ENCODE results near the gene SRBD1.
"Not testable (repeated sequence)": the region's sequence is repeated elsewhere in the genome, so short reads cannot be mapped to it uniquely, and the experiment has no call there.

Gene SRBD1

DNA sequence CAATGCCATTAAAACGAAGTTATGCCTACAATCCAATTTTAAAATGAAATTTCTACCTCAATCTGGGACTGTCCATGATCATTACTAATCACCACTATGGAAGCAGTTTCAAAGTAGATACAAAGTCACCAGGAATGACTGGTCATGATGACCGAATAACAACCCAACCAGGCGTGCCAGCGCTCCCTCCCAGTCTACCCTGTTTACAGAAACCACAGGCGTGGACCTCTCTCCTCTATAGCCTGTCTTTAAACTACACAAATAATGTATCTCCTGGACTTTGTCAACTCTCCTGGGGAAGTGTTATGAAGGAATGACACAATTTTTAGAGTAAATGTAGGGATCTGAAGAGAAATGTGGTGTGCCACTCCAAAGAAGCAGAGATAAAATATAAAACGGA, 150.2 kb downstream of the SRBD1 start:
- DNase-seq = no peak

DNA sequence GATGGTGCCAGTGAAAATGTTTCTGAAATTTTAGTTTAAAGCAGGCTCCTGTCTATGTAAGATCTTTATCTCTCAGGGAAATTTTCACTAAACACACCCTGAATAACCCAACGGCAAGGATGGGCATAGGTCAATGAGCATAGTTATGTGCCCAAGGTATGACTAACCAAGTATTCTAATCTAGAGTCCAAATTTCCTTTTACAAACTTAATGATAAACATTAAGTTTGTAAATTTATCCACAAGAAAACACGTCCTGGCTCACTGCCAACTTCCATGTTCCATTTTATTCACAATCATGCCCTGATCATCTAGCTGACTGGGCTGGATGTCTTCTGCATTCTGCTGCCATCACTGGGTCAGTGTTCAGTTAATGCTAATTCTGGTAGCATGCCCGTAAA, 151.2 kb downstream of the SRBD1 start:
- no peak for DNase-seq

DNA sequence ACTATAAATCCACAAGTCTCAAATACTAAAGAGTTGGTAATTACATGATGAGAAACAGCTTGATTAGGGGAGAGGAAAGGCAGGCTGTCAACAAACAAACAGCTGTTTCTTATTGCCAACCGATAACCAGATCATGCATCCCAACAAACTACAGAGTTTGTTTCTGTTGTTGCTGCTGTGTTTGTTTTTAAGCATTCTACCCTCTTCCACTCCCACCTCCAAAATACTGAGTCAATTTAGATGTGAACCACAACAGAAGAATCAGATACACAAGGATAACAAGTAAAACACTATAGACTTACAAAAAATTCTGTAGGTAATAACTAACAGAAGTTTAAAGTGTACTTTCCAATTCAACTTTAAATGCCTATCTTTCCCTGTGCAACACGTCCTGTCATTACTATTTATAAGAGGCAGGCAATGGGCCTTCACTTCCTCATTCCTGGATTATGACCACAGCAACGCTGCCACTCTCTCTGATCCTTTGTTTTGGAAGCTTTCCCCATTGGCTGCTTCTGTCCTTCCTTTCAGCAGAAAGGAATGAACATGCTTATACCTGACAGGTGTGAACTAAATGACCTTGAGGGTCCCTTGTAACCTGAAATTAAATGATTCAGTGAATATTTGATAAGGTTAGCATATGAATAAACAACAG, 152.0 kb downstream of the SRBD1 start:
- no peak for DNase-seq

DNA sequence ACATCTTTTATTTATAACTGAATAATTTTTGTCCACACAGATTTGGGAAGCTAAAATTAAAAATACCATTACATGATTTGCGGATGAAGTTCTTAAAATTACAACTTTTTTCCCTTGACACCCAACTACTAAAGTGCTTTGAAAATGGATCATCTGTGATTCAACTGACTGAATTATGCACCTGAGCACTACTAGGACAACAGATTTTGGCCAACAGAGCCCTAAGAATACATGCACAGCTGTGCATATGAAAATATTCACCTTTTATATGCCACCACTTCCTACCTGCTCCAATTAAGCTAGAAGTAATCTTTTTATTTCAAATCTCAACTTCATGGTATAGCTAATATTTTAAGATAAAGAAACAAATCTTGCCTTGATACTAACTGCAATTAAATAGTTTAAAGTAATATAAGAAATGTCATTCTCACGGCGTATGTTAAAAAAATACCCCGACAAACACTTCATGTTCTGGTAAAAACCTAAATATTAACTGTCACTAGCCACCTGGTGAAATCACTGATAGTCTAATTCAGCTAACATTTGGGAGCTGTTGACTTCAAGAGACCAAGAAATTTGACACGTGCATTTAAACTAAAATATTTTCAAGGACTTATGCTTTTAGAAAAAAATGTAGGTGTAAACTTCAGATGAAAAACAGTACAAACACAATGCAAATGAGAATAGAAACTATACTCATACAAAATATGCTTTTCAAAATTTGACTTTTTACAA, 153.7 kb downstream of the SRBD1 start:
- DNase-seq = no peak

DNA sequence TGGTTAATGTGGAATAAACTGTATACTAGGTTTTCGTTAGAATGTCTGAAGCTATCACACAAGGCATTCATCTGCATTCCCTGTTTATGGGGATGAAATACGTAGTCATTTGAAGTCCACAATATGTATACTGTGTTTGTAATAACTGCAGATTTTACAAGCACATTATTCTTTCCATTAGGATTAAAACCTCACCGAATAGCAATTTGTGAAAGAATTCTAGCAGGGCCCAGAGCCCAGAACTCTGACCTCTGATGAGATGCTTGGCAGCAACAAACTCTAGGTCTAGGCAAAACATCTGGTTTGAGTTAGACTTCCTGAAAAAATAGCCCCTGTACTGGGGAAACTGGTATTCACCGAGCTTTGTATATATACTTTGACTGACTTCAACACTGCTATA, 158.2 kb downstream of the SRBD1 start:
- no peak for DNase-seq

DNA sequence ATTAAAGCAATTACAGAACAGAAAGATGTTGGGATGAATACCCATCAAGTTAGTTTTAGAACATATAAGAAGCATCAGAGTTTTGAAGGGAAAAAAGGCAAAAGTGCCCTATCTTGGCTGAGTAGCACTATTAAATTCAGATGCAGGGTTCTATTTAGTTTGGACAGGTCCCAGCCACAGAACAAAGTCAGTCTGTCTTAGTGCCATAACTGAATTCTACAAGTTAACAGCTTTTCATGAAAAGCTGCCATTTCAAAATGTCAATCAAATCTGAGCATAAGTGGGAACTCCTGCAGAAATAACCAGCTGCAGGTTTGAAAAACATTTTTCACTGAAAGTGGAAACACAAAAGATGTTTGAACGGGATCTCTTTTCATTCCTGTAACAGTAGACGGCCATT, 160.4 kb downstream of the SRBD1 start:
- no peak for DNase-seq

DNA sequence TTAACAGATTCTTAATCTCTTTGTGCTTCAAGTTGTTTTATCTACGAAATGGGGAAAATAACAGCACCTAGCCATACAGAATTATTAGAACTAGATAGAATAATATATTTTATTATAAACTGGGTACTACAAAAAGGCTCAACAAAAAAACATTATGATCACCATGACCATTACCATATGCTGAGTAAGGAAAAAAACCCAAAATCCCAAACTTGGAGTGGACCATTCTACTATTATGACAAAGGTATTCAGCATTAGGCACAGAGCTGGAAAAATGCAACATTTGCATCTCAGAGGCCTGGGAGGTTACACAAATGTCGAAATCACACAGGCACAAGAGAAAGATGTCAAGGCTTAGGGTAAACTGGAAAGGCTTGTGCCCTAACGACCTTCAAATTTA, 162.8 kb downstream of the SRBD1 start:
- no peak for DNase-seq

DNA sequence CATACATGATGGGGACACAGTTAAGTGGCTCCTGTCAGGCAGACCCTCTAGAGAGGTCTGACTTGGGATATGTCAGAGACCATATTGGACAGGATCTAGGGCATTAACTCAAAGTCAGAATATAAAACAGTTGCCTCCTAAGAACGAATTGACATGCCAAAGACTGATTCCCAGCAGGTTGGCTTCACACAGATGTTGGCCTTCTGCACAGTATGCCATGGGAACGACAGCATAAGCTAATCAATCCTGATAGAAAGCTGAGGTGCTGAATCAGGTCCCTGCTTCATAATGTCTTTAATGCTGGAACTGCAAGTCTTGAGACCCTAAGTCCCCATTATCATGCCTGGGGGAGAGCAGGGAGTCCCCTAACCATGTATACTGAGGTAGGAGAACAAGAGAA, 165.1 kb downstream of the SRBD1 start:
- DNase-seq = no peak

DNA sequence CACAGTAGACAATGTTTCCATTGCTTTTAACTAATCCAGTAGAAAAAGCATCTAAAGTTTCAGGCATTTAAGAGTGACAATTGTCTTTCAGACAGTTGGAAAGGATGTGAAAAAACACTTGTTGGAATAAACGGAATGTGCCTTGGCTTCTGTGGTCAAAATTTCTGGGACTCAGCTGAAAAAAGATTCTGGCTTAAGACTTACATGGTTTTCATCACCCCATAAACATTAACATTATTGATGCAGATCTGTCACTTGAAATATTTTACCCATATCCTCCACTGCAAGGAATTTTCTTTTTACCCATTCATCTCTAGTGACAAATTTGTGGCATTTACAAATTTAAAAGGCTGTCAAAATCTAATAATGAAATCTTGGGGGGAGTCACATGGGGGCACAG, 166.0 kb downstream of the SRBD1 start:
- no peak for DNase-seq

DNA sequence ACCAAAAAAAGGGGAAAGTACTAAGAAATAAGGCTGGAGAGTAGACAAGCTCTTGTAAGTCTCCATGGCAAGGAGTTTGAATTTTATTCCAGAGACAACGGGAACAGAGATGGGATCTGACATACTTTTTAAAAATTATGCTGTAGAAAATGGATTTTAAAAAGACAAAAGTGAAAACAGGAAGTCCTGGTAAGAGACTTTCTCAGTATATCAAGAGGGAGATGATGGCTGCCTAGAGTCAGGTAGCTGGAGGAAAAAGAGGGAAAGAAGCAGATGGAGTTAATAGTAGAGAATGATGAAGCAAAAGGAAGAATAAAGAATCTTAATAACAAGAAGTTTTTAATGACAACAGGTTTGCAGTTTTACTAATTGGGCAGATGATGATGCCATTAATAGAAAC, 168.1 kb downstream of the SRBD1 start:
- DNase-seq = no peak

DNA sequence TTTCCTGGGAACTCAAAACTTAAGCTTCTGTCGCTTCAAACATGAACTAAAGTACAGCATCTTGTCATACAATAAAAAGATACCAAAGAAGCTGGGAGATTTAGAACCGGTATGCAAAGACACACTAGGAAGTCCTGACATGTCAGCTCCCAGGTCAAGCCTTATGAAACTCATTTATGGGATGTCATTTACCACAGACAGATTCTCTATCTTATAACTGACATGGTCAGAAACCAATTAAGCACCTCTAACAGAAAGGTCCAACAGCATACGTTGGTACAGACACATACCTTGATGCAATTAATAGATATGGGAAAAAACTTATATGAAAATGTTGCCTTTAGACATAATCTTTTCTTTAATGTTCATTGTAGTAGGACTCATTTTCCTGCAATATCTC, 169.0 kb downstream of the SRBD1 start:
- no peak for DNase-seq

DNA sequence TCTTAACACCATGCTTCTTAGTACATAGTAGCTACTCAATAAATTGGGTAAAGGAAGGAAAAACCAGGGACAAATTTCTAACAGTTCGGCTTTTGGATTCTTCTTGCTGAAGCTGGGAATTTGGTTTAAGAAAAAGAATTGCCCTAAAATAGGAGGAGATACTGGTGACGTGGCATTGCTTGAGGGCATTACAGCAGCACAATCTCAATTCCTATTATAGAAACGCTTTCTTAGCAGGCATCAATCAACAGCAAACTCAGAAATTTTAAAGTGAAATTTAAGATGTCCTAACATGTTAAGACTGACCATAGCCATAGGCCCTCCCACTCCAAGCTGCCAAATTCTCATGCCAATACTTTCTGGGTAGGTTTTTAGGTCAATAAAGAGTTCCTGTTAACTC, 169.5 kb downstream of the SRBD1 start:
- no peak for DNase-seq

DNA sequence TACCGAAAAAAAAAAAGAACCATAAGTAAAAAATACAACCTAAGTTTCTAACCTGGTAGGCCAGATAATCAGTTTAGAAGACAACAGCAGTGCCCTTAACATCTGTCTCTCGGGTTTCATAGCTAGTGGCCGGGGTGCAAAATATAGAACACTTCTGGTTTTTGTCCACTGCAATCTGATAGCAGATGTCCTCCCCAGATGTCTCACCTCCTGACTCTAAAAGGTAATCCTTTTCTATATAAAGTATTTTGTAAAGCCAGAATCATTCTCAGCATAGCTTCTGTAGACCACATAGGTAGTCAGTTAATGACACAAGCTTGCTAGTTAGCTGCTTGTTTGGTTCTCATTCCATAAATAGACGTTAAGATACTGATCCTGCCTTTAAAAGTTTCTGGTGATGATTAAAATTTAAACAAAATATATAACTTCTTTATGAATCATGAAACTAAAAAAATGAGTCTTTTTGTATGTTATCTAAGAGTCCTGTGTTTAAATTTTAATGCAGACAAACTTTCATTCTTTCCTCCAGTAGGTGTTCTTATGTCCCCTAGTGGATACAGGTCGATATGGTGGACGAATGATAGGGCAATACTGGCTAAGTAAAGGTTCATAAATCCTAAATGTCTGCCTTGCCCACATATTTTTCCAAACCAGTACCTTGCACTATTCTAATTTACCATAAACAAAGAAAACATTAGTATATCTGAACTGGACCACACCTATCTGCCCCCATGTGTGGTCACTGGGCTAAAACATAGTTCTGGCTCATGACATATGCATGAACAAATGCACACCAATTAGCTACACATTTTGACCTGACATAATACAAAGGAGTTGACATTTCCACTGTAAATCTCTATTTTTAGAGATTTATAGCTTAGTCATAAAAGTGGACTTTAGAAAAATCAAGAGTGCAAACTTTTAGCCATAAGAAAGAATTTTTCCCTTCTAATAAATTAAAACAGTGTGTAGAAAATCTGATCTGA, 171.0 kb downstream of the SRBD1 start:
- no peak for DNase-seq

DNA sequence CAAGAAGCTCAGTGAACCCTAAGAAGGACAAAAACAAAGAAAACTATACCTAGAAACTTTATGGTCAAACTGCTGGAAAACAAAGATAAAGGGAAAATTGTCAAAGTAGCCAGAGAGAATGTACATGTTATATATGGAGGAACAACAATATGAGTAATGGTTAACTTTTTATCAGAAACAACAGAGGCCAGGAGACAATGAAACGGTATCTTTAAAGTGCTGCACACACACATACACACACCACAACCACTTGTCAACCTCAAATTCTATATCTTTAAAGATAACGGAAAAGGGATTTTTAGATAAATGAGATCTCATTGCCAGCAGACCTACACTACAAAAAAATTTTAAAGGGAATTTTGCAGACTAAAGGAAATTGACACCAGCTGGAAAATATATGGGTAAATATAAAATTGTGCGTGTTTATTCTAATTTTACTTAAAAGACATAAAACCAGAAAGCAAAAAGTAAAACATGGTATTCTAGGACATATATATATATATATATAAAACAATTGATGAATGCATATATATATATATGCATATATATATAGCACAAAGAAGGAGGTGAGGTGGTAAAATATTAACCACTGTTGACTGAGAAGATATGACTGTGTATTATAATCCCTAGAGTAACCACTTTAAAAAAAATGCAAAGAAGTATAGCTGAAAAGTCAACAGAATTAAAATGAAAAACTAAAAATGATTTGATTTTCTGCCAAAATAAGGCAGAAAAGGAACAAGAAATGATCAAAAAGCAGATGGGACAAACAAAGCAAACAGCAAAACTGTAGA, 172.0 kb downstream of the SRBD1 start:
- DNase-seq = no peak

DNA sequence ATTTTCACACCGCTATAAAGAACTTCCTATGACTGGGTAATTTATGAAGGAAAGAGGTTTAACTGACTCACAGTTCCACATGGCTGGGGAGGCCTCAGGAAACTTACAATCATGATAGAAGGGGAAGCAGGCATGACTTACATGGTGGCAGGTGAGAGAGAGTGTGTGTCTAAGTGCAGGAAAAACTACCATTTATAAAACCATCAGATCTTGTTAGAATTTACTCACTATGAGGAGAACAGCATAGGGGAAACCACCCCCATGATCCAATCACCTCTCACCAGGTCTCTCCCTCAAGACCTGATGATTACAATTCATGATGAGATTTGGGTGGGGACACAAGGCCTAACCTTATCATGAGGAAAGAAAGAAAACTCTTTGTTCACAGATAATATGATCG, 174.6 kb downstream of the SRBD1 start:
- no peak for DNase-seq

DNA sequence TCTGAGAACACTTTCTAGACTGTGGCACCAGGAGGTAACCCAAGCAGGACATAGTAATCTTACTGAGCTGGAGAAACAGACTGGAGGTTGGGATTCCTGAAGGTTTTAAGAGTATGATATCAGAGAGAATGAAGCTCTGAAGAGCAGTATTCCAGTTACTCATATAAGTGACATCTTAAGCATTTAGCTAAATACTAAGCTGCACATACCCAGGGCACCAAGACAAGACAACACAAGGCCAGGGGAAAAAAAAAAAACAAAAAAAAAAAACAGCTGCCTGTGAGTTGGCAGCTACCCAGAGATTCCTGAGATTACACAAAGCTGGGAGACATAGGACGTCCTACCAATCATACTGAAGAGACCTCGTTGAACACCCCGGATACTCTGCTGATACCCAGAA, 175.8 kb downstream of the SRBD1 start:
- DNase-seq = no peak

DNA sequence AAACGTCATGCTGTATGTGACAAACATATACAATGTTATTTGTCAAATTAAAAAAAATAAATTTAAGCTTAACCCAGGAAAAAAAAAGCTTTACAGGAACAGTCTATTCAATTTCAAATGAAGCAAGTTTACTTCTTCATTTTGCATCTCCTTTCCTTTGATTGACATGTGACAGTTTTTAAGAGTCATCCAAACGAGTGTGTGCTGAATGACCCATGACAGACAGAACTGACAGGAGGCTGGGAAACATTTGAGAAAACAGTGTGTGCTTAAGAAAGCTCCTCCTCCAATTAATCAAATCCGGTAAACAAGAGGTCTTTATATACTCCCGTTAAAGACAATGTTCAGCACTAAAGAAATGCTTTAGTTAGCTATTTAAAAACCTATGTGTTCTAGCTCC, 177.7 kb downstream of the SRBD1 start:
- DNase-seq = no peak

DNA sequence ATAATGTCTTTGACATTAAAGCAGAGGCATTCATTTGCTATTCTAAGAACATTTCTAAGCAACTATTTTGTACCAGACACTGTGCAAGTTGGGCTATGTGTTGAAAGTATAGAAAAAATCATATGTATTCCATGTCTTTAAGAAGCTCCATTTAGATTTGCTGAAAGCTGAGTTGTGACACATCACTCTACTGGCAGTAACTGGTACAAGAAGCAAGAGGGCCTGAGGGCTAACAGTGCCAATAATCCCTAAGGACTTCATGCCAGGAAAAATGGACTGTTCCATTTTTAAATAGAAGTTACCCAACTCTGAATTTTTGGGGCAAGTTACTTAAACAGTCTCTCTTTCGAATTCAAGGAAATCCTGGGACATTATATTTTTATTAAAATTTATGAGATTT, 178.7 kb downstream of the SRBD1 start:
- no peak for DNase-seq

DNA sequence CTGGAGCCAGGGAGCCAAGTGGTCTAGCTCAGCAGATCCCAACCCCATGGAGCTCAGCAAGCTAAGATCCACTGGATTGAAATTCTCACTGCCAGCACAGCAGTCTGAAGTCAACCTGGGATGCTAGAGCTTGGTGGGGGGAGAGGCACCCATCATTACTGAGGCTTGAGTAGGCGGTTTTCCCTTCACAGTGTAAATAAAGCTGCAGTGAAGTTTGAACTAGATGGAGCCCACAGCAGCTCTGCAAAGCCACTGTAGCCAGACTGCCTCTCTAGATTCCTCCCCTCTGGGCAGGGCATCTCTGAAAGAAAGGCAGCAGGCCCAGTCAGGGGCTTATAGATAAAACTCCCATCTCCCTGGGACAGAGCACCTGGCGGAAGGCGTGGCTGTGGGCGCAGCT, 185.0 kb downstream of the SRBD1 start:
- not testable (repeated sequence) for DNase-seq

DNA sequence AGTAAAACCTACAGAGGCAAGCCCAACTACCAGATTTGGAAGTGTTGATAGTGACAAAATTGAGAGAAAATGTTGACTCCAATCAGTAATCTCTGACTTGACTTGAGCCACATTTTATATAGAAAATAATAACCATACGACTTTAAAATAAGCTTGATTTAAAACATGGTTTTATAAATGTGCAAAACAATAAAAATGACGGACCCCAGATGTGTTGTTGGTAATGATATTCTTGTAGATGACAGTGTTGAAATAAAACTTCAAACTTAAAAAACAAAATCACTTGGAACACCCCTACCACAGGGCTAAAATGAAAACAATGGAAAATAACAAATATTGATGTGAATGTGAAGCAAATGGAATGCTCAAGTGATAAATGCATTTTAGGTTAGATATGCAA, 188.1 kb downstream of the SRBD1 start:
- DNase-seq = no peak

DNA sequence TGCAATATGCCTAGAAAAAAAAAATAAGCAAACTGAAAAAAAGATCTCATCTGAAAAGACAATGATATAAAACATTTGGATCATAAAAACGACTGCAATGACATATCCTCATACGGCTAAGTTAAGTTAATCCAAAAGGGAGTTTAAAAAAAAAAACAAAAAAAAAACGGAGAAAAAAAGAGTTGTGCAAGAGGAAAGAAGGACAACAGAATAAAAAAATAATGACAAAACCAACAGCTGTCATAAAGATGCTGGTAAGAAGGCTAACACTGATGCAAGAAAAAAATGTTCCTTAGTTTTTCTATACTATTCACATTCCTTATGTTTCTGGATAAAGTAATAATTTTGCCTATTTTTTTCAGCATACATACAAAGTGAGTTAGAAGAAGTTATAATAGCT, 192.5 kb downstream of the SRBD1 start:
- DNase-seq = no peak

DNA sequence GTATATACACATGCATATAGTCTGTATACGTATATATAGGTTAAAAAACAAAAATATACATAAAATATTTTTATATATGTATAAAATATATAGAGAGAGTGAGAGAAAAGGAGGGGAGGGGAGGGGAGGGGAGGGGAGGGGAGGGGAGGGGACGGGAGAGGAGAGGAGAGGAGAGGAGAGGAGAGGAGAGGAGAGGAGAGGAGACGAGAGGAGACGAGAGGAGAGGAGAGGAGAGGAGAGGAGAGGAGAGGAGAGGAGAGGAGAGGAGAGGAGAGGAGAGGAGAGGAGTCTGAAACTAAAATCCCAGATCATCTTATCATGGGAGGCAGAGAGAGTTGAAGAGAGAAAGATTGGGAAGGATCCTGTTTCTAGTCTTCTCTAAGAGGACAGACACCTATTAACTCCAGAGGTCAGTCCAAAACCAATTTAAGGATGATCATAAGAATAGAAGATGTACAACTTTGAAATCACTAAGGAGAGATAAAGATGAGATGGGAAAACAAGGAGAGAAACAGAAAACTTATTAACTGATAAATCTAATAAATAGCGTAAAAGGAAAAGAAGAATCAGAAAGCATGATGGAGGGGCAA, 195.4 kb downstream of the SRBD1 start:
- no peak for DNase-seq
